K562 (cell line): ENCODE measurements around the gene GSDME. TPM values are rescaled to one million over a fixed set of nuclear protein-coding genes. Genes with fewer than 3 reads are reported as not detected.
A peak's percentile ranks its signal among the peaks of the same experiment; 100 is the strongest.

Experiments used
- ARNT ChIP-seq, 2 experiments: fragments of 450-650 bp; IDR thresholded peaks; 2 replicates each; pipeline ENCODE4 v1.6.1; 2016; ENCODE audit warnings: mild to moderate bottlenecking in 1 of 2
- CREBBP ChIP-seq: IDR thresholded peaks from one replicate; pipeline ENCODE4 v1.6.1; 2012; ENCODE audit warnings: low read depth, mild to moderate bottlenecking, control low read depth, inconsistent platforms, low read length
- HDAC8 ChIP-seq: fragments of 450-650 bp; IDR thresholded peaks from 2 replicates; pipeline ENCODE4 v1.6.1; 2016; ENCODE audit warnings: mild to moderate bottlenecking, missing genetic modification characterization, moderate library complexity, missing compliant biosample characterization
- MEF2D ChIP-seq: conservative IDR thresholded peaks from 2 replicates; pipeline ENCODE4 v1.6.1; 2016; ENCODE audit warnings: low read depth, missing genetic modification characterization, missing compliant biosample characterization
- NCOA1 ChIP-seq: fragments of 450-650 bp; IDR thresholded peaks from 2 replicates; pipeline ENCODE4 v1.6.1; 2016; ENCODE audit warnings: low read depth
- NFE2 ChIP-seq: IDR thresholded peaks from 2 replicates; pipeline ENCODE4 v1.6.1; 2014; ENCODE audit warnings: antibody characterized with exemption, low read depth
- PPARD ChIP-seq: fragments of 250-450 bp; sonication (Bioruptor Pico); IDR thresholded peaks from 2 replicates; pipeline ENCODE4 v1.8.0; 2022; ENCODE audit warnings: inconsistent platforms, mild to moderate bottlenecking, moderate library complexity
- SMARCA4 ChIP-seq: fragments of 450-650 bp; IDR thresholded peaks from 2 replicates; pipeline ENCODE4 v1.6.1; 2016
- SMARCE1 ChIP-seq: fragments of 450-650 bp; IDR thresholded peaks from 2 replicates; pipeline ENCODE4 v1.7.1; 2016; ENCODE audit warnings: mild to moderate bottlenecking
- TEAD1 ChIP-seq, 2 experiments: fragments of 450-650 bp in 1 of 2; sonication (generic) in 1 of 2; formaldehyde crosslinking; IDR thresholded peaks; 2 replicates each; pipeline versions ENCODE4 v1.4.0 to v1.8.0; 2020 to 2022; ENCODE audit warnings: mild to moderate bottlenecking in 2 of 2, missing genetic modification reagents in 1 of 2
- ZKSCAN8 ChIP-seq: fragments of 200-800 bp; sonication (Bioruptor generic); IDR thresholded peaks from 2 replicates; pipeline ENCODE4 v1.6.1; 2016; ENCODE audit warnings: missing genetic modification characterization, missing compliant biosample characterization
- ZNF134 ChIP-seq: fragments of 250-450 bp; sonication (Bioruptor Pico); conservative IDR thresholded peaks from 2 replicates; pipeline ENCODE4 v1.4.0; 2020
- ZNF23 ChIP-seq: fragments of 250-450 bp; sonication (Bioruptor Pico); IDR thresholded peaks from 2 replicates; pipeline ENCODE4 v1.4.0; 2020; ENCODE audit warnings: mild to moderate bottlenecking
- polyA plus RNA-seq, 8 experiments: library from polyadenylated mRNA; depleted of rRNA in 4 of 8; stranded (reverse) in 5 of 8; unstranded in 3 of 8; fragments of >200 nt; fragmentation: Nextera tagmentation in 2 of 8; fragmentation: Illumina TruSeq in 1 of 8; extraction: Ambion mirVana in 2 of 8; extraction: Trizol in 1 of 8; gene quantifications; 2 replicates each; pipeline versions ENCODE4 v1.2.1 to v1.2.3, GENCODE V29; 2011 to 2014; ENCODE audit warnings: inconsistent platforms in 1 of 8, missing spikeins in 1 of 8
- total RNA-seq, 7 experiments: library from RNA; depleted of rRNA in 6 of 7; stranded (reverse); fragments of >200 nt in 6 of 7; fragmentation: Illumina TruSeq in 2 of 7; extraction: Trizol in 2 of 7; gene quantifications; 2 replicates each; pipeline versions ENCODE4 v1.2.1 to v1.2.3, GENCODE V29; 2011 to 2021; ENCODE audit warnings: low replicate concordance in 1 of 7
- TF ChIP-seq, protein P1 (sequence below), 3 experiments: fragments of 200-800 bp in 1 of 3; sonication (Bioruptor generic) in 1 of 3; sonication (generic) in 1 of 3; formaldehyde crosslinking in 1 of 3; IDR thresholded peaks; 2 replicates each; pipeline versions ENCODE4 v1.6.1 to v1.8.0; 2016 to 2022; ENCODE audit warnings: mild to moderate bottlenecking in 2 of 3, missing compliant biosample characterization in 2 of 3, missing genetic modification characterization in 2 of 3, missing genetic modification reagents in 1 of 3
- TF ChIP-seq, protein P2 (sequence below): fragments of 450-650 bp; conservative IDR thresholded peaks from 2 replicates; pipeline ENCODE4 v1.6.1; 2016; ENCODE audit warnings: missing genetic modification characterization, low read depth, mild to moderate bottlenecking, missing compliant biosample characterization, moderate library complexity
- TF ChIP-seq, protein P3 (sequence below): fragments of 200-800 bp; sonication (Bioruptor generic); IDR thresholded peaks from 2 replicates; pipeline ENCODE4 v1.6.1; 2017; ENCODE audit warnings: missing genetic modification characterization, missing compliant biosample characterization
- TF ChIP-seq, protein P4 (sequence below): fragments of 450-650 bp; IDR thresholded peaks from 2 replicates; pipeline ENCODE4 v1.6.1; 2018; ENCODE audit warnings: mild to moderate bottlenecking, low read depth; ENCODE audit not compliant: partially characterized antibody
- TF ChIP-seq, protein P5 (sequence below): IDR thresholded peaks from 2 replicates; pipeline ENCODE4 v1.6.1; 2011; ENCODE audit not compliant: insufficient read length; ENCODE audit errors: extremely low read depth

GSDME gene
- total and polyA plus RNA-seq, 9 of the 15 experiments (the other 6 are each of a cell fraction or from before 2014, with no cell fraction given): 0.37 to 1.9 (median 0.62) TPM

DNA sequence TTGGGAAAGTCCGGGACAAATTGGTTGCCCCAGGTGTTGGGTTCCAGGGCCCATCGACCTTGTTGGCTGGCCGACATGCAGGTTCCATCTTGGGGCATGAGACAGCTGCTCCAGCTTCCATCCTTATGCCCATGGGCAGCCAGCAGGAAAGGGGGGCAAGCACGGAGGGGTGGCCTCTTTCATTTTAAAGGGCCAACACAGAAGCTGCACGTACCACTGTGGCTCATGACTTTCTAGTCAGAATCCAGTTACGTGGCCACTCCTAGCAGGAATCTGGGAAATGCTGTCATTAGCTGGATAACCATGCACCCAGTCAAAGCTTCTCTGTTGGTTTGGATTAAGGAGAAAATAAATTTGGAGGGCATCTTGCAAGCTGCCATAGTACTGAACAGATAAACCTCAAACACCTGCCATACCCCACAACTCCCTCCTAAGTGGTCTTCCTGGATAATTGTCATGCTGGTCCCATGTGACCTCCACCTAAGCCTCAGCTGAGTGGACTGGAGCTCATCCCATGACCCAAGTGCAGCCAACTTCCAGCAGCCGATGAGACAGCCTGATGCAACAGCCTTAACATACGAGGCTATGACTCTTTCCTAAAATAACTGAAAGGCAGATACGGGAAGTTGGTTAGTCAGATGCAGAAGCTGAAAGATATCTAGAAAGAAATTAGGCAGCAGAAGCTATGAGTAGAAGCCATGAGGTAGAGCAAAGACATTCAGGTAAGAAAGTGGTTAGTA, 21.4 kb upstream of the GSDME start (continued):
- TF ChIP-seq, protein P1, sequence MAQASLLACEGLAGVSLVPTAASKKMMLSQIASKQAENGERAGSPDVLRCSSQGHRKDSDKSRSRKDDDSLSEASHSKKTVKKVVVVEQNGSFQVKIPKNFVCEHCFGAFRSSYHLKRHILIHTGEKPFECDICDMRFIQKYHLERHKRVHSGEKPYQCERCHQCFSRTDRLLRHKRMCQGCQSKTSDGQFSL (CRISPR knock-in tag; IDR thresholded peaks at IDR 0.05): no peak
- TF ChIP-seq, protein P1 (tag; IDR thresholded peaks at IDR 0.05): peak in 1 of 2 experiments; percentile 92; a peak in 2 of 4 replicates
- TF ChIP-seq NCOA1: 0 out of 2 replicates have a peak, but pooled peaks have one; percentile 22
- TF ChIP-seq ZKSCAN8 (CRISPR knock-in tag): no peak
- TF ChIP-seq, protein P2, sequence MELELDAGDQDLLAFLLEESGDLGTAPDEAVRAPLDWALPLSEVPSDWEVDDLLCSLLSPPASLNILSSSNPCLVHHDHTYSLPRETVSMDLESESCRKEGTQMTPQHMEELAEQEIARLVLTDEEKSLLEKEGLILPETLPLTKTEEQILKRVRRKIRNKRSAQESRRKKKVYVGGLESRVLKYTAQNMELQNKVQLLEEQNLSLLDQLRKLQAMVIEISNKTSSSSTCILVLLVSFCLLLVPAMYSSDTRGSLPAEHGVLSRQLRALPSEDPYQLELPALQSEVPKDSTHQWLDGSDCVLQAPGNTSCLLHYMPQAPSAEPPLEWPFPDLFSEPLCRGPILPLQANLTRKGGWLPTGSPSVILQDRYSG (tag): peak; percentile 66
- TF ChIP-seq NFE2: no peak
- TF ChIP-seq MEF2D: peak; percentile 95
- TF ChIP-seq, protein P3, sequence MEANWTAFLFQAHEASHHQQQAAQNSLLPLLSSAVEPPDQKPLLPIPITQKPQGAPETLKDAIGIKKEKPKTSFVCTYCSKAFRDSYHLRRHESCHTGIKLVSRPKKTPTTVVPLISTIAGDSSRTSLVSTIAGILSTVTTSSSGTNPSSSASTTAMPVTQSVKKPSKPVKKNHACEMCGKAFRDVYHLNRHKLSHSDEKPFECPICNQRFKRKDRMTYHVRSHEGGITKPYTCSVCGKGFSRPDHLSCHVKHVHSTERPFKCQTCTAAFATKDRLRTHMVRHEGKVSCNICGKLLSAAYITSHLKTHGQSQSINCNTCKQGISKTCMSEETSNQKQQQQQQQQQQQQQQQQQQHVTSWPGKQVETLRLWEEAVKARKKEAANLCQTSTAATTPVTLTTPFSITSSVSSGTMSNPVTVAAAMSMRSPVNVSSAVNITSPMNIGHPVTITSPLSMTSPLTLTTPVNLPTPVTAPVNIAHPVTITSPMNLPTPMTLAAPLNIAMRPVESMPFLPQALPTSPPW: peak; percentile 27; the same call in 1 of the 2 replicates
- peak in 1 of 2 experiments; percentile 67; a peak in 2 of 4 replicates for TF ChIP-seq TEAD1 (CRISPR knock-in tag; IDR thresholded peaks at IDR 0.05)
- TF ChIP-seq, protein P4, sequence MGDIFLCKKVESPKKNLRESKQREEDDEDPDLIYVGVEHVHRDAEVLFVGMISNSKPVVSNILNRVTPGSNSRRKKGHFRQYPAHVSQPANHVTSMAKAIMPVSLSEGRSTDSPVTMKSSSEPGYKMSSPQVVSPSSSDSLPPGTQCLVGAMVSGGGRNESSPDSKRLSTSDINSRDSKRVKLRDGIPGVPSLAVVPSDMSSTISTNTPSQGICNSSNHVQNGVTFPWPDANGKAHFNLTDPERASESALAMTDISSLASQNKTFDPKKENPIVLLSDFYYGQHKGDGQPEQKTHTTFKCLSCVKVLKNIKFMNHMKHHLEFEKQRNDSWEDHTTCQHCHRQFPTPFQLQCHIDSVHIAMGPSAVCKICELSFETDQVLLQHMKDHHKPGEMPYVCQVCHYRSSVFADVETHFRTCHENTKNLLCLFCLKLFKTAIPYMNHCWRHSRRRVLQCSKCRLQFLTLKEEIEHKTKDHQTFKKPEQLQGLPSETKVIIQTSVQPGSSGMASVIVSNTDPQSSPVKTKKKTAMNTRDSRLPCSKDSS: no peak
- TF ChIP-seq ZNF23 (CRISPR knock-in tag): 0 out of 2 replicates have a peak, but pooled peaks have one; percentile 42
- peak; percentile 29; the same call in 1 of the 2 replicates for TF ChIP-seq ZNF134
- peak; percentile 68; the same call in 1 of the 2 replicates for TF ChIP-seq SMARCA4
- no peak for TF ChIP-seq CREBBP
- peak; percentile 94 for TF ChIP-seq HDAC8
- peak; percentile 37; the same call in 1 of the 2 replicates for TF ChIP-seq SMARCE1
- TF ChIP-seq, protein P5, sequence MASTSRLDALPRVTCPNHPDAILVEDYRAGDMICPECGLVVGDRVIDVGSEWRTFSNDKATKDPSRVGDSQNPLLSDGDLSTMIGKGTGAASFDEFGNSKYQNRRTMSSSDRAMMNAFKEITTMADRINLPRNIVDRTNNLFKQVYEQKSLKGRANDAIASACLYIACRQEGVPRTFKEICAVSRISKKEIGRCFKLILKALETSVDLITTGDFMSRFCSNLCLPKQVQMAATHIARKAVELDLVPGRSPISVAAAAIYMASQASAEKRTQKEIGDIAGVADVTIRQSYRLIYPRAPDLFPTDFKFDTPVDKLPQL: no peak
- no peak for TF ChIP-seq PPARD (CRISPR knock-in tag)
- TF ChIP-seq ARNT (IDR thresholded peaks at IDR 0.05): peak in 1 of 2 experiments; percentile 83; a peak in 1 of 4 replicates
